Urothelium cell line (cell line): Measurements from ENCODE around the gene KCNT2.

ENCODE experiments used
- DNase-seq: peaks from one replicate; pipeline ENCODE4 v3.0.0; 2011; ENCODE audit warnings: low spot score, mixed read lengths
- FAIRE-seq: peaks from 2 replicates; lab custom pipeline; 2011; peaks lifted over from hg19 to GRCh38; lab: Jason Lieb, UNC

The KCNT2 gene

GRCh38 chr1:196214866-196215265, 393.4 kb downstream of the KCNT2 start:
- DNase-seq (no peak), FAIRE-seq (no peak)

- DNase-seq, result no peak
- FAIRE-seq, result no peak
These were observed 398.3 kb downstream of the KCNT2 start for GRCh38 chr1:196209983-196210382.

- FAIRE-seq (no peak), DNase-seq (no peak)
These were observed 399.0 kb downstream of the KCNT2 start for GRCh38 chr1:196209265-196209664.

GRCh38 chr1:196207612-196208217, 400.5 kb downstream of the KCNT2 start:
- no peak for FAIRE-seq
- DNase-seq, result no peak

- DNase-seq (no peak), FAIRE-seq (no peak)
These were observed 402.4 kb downstream of the KCNT2 start for GRCh38 chr1:196205882-196206281.

- no peak for DNase-seq
- no peak for FAIRE-seq
These were observed 411.8 kb downstream of the KCNT2 start for GRCh38 chr1:196196486-196196885.

GRCh38 chr1:196193896-196194559, 414.2 kb downstream of the KCNT2 start:
- FAIRE-seq (no peak), DNase-seq (no peak)

- FAIRE-seq, result no peak
- no peak for DNase-seq
These were observed 424.3 kb downstream of the KCNT2 start for GRCh38 chr1:196183941-196184340.

GRCh38 chr1:196181594-196181878, 426.7 kb downstream of the KCNT2 start:
- FAIRE-seq (no peak), DNase-seq (no peak)

GRCh38 chr1:196180847-196181593, 427.2 kb downstream of the KCNT2 start:
- FAIRE-seq (no peak), DNase-seq (peak; percentile 33)

- FAIRE-seq, result no peak
- DNase-seq, result no peak
These were observed 430.1 kb downstream of the KCNT2 start for GRCh38 chr1:196178083-196178635.
